Hematopoietic multipotent progenitor cell treated with erythropoietin and hydrocortisone succinate and interleukin-3 and kit ligand, for 8 days (in vitro differentiated cells): Measurements from ENCODE around the gene RFFL.
"Not testable (repeated sequence)": the region's sequence is repeated elsewhere in the genome, so short reads cannot be mapped to it uniquely, and the experiment has no call there.

Experiments
- DNase-seq: peaks from one replicate; pipeline ENCODE4 v3.0.0-alpha.2; 2015

The RFFL gene

DNA sequence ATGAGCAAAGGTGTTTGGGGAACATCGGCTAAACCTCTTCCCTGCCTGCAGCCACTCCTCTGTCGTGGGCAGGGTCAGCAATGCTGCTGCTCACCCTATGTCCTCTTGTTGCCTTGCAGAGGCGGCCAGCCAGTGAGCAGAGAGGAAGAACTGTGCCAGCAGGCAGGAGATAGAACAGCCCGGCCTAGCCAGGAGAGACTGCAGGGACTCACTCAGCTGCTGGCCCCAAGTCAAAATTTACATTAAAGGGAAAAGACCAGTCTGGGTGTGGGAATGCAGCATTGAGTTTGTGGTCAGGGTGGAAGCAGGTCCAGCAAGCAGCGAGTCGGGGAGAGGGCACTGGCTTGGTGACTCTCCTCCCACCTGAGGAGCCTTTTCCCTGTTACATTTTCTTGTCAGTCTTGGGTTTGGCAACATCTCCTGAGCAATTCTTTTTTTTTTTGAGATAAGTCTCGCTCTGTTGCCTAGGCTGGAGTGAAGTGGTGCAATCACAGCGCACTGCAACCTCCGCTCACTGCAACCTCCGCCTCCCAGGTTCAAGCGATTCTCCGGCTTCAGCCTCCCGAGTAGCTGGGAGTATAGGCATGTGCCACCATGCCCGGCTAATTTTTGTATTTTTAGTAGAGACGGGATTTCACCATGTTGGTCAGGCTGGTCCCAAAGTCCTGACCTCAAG lies 60.5 kb downstream of the RFFL start:
- DNase-seq = no peak

DNA sequence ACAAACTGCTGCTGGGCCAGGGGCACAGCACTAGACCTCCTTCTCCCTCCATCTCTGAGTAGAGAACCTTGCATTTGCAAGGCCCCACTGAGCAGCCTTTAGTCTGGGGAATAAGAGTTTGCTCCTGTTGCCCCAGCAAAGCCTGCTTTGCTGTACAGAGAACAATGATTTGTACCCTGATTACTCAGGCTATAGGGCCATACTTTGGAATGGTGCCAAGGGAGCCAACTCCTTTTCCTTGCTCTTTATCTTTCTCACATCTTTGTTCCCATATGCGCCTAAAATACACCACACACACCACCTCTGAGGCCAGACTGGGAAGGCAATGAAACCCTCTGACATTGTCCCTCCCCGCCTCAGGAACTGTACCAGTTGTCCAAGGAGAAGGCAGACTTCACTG lies 62.0 kb downstream of the RFFL start:
- no peak for DNase-seq

DNA sequence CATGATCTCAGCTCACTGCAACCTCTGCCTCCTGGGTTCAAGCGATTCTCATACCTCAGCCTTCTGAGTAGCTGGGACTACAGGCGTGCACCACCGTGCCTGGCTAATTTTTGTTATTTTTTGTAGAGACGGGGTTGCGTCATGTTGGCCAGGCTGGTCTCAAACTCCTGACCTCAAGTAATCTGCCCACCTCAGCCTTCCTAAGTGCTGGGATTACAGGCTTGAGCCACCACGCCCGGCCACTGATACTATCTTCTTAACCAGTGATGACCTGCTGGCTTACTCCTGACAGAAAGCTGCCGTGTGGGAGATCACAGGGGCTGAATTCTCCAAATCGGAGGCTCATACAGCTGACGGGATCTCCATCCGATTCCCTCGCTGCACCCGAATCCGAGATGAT lies 62.5 kb downstream of the RFFL start:
- DNase-seq = not testable (repeated sequence)

DNA sequence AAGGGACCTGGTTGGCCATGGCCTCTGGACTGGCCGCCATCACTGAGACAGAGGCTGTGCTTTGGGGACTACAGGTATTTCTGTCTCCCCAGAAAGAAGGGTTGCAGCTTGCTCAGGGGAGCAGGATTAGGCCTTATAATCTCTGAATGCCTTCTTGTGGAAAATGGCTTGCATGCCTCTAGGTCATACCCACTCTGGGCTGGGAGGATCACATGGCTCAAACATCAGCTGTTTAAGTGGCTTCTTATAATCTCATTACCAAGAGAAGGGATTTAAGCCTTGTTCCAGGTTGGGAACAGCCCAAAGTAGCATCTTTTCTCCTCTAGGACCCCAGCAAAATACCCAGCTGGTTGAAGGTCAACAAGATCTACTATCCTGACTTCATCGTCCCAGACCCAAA lies 64.1 kb downstream of the RFFL start:
- no peak for DNase-seq

DNA sequence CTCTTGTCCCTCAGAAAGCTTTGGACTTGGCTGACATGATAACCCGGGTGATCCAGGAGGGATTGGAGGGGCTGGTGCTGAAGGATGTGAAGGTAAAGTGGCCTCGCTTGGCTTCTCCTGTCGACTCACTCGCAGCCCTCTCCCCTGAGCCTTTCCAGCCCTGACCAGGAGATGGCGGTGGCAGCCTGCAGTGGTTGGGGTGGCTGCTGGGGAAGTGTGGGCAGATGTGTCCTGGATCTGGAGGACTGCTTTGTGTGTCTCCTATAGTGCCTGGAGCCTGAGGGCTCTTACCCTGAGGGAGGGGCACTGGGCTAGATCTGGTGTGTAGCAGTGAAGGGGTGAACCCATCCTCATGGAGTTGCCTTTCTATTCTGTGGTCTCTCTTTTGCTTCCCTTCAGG lies 65.3 kb downstream of the RFFL start:
- peak; percentile 76 for DNase-seq

DNA sequence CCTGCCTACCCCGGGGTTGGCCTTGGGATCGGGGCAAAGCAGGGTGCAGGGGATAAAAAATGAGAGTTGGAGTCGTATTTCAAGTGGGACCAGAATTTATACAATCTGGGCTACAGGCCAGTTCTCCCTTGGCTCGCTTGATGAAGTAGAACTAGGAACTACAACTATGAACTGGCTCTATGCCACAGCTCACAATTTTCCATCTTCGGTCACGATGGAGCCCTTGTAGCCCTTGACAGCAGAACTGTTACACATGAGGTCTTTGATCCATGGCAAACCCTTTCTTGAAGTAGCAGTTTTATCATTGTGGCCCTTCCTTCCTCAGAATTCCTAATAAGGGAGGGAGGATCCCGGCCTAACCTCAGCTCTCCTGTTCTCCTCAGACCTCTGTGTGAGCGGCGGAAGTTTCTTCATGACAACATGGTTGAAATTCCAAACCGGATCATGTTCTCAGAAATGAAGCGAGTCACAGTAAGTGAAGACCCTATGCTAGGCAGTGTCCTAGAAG lies 66.1 kb downstream of the RFFL start:
- no peak for DNase-seq

DNA sequence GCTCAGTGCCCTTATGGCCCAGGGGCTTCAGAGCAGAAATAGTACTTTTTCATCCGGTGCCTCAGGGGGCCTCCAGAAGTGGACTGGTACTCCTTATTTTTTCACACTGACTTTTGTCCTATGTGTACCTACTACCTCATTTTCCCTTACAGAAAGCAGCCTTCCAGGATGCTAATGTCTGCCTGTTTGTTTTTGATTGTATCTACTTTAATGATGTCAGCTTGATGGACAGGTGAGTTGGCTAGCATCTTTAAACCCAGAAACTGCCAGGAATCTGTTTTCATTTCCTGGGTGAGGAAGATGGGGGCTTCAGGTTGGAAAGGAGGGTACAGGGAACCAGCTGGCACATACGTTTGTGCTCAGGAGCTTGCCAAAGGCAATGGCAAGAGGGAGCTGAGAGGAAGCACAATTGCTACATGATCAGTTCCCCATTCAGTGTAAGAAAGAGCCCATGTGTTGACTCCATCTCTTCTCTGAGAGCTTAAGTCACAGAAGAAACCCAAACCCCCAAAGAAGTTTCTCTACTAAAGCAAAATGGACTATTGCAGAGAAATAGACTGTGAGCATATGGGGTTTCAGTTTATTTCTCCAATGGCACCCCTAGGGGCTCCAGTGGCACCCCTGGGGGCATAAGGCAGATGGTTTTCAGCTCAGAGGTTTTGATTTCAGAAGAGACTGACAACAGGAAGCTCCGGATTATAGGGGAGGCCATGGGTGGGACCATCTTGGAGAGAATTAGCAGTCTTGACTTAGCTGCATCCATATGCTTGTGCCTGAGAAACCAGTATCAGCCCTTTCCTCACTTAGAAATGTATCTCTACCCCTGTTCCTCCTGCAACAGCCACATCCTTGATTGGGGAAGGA lies 66.9 kb downstream of the RFFL start:
- DNase-seq = no peak

DNA sequence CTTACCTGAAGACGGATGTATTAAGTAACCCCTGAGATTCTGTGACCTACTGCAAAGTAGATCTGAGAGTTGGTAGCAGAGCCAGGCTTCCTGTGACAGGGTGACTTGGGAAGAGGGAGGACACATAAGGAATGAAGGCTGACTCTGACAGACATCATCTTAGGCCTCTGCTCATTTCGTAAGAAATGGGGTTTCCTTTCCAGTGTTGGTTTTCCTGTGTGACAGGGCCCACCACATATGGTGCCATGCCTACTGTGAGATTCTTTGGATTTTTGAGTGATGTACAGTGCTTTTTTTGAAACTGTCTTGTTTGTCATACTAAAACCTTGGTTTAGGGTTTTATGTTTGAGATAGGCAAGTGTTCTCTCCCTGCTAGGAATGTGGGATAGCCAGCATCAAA lies 70.5 kb downstream of the RFFL start:
- no peak for DNase-seq

DNA sequence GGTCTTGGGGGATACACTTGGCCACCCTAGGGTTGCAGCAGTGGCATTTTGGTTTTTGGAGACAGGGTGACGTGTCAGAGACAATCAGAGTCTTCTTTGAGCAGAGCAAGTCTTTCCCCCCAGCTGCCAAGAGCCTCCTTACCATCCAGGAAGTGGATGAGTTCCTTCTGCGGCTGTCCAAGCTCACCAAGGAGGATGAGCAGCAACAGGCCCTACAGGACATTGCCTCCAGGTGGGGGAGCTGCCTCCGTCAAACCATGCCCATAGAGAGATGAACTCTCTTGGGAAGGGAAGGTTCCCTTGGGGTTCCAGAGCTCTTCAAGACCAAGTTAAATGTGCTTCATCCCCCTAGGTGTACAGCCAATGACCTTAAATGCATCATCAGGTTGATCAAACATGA lies 71.9 kb downstream of the RFFL start:
- no peak for DNase-seq

DNA sequence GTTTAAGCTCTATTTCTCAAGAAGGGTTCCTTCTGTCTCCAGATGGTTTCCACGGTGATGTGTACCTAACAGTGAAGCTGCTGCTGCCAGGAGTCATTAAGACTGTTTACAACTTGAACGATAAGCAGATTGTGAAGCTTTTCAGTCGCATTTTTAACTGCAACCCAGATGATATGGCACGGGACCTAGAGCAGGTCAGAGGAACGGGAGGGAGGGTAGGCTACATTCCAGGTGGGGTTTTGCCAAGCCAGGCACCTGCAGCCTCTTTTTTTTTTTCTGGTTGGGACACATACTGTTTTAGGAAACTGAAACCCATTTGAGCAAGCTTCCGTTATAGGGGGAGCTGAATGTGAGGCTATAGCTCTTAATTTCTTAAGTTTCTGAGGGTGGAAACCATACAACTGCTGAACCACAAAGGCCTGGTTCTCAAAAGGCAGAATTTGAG lies 72.6 kb downstream of the RFFL start:
- DNase-seq = no peak

DNA sequence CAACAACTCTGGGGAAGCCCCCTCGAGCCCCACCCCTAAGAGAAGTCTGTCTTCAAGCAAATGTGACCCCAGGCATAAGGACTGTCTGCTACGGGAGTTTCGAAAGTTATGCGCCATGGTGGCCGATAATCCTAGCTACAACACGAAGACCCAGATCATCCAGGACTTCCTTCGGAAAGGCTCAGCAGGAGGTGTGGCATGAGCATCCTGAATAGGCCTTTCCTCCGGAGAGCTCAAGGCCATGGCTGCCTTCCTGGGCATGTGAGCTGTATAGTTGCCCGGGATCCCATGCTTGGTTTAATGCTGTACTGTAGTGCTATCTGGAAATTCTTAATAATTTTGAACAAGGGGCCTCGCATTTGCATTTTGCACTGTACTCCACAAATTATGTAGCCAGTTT lies 74.0 kb downstream of the RFFL start:
- DNase-seq = no peak

DNA sequence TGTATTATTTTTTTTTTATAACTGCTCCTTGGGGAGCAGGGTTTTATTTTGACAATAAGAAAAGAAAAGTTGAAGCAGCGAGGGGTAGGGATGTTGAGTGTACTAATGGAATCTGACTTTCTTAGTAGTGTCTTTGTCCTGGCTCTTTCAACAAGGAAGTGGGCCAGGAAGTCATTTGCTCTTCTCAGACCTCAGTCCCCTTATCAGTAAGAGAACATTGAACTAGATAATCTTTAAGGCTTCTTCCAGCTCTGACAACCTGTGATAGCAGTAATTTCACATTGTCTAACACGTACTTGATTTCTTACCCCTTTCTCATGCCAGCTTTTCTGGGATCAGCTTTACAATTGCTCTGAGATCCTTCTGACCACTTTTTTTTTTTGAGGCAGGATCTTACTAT lies 74.9 kb downstream of the RFFL start:
- DNase-seq = peak; percentile 72

DNA sequence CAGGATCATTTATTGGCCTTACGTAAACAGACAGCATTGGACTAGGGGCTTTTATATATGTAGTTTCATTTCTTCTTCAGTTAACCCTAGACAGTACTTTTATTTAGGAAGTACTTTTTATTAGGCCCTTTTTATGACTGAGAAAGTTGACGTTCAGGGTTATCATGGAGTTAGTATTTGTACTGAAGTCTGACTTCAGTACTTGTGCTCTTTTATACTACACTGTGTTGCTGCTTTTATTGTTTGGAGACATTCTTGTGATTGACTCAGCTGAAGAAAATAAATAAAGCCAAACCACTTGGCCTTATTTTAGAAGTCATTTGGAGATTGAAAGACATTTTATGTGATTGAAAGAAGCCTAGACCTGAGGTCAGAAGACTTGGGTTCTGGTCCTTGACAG lies 76.3 kb downstream of the RFFL start:
- DNase-seq = no peak

DNA sequence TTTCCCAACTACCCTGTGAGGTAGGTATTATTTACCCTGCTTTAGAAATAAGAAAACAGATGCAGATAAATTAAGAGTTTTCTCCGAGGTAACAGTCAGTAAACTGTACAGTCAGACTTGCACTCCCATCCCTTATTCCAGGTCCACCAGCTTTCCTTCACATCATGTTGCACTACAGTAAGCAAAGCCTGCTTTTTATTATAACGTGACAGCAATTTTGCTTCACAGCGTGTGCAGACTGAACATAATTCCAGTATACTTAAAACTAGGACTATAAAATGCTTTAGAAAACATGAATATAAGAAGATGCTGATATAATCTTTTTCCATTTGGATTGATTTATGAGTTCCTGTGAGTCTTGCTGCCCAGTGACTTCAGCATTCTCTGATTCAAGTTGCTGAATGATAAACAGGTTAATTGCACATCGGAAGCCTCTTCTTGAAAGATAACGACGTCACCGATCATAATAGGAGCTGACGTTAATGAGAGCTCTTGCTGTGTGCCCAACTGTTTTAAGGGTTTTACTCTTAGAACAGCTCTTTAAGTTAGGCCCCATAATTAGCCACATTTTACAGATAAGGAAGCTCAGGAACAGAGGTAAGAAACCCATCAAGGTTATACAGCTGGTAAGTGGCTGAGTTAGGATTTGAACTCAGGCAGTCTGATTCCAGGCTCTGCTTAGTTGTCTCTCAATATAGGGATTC lies 81.8 kb downstream of the RFFL start:
- DNase-seq = peak; percentile 80

DNA sequence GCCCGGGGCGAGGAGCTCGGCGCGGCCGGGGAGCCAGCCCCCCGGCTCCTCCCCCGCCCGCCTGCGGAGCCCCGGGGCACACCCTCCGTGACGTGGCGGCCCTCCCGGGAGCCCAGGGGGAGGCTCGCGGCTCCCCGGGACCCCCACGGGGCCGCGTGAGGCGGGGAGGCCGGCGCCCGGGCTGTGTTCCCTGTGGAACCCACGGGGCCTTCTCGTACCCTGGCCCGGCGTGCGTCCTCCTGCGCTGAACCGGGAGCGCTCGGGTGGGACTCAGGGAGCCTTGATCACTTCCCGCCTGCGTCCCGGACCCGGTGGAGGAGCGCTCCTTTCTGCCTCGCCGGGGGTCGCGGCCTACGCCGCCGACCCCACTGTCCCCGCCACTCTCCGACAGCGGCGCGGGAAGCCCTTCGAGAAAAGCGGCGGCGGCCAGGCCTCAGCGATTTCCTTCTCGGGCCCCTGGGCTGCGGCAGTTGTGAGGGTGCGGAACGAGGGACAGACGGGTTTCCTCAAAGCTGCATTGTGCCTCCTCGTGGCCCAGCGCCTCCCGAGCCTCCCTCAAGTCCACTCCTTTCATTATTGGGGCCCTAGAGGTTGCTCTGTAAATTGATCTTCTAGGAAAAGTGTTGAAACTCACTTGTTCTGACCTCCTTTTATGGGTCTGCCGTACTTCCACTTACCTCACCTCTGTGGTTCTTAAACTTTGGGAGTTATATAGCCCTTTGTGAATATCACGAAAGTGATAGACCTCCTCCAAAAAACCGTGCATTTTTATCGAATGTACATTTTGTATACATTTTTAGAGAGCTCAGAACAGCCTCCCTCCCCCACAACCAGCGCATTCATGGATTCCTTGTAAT lies 82.6 kb downstream of the RFFL start:
- peak; percentile 84 for DNase-seq

DNA sequence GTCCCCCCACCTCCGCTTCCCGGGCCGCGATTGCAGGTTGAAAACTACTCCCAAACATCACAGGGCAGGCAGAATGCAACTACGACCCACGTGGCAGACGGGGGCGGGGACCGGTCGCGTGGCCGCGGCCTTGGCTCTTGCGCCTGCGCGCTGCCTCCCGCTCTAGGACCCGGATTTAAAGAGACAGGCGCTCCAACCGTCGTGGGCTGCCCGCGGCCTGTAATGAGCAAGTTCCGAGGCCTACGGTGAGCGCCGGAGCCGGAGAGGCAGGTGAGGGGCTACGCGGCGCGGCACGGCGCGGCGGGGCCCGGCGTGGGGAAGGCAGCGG lies 83.2 kb downstream of the RFFL start, which contains the start of gene LIG3:
Gene LIG3, plus strand, starts transcription at position 160 of the 328 bp plus-strand sequence. CDS start 2,494 bp downstream, outside the sequence.
- peak; percentile 93 for DNase-seq

DNA sequence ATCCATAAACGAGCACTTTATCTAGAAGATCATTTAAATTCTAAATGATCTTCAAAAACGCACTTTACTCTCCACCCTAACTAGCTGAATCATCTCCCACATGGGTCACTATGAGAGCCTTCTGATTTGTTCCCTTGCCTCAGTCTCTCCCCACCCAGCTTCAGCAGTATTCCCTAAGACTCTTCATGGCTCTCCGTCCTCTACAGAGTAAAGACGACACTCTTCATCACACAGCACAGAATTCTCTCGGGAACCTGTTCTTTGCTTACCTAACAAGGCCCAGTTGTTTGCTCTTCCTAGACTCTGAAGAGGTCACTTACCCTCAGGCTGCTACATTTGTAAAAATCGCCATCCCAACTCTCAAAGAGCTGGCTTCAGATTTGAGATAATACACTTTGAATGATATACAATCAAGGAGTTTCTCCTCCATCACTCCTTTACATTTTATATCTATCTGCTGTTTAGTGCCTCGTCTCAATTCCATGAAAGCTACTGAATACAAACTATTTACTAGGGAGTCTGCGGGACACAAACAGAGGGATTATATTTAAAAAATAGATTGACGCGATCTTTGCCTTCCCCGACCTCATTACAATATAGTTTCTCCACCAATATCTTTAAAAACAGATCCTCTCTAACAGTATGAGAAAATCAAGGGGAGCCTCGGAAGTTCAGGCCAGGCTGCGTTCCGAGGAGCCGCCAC lies 83.7 kb downstream of the RFFL start:
- peak; percentile 28 for DNase-seq

DNA sequence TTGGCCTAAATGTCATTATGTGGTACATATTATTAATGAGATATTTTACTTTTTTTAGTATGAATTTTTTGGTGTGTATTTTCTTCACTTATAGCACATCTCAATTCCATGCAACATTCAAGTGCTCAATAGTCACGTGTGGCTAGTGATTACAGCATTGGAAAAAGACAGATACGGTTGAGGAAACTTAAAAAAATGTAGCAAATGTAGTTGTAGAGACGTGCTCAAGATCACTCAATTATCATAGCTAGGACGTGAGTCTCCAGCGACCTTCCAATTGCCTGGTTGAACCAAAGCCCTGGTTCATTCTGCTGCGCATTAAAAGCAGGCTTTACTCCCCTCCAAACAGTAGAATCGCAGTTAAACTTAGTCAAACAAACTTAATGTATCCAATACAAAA lies 84.4 kb downstream of the RFFL start:
- DNase-seq = no peak

DNA sequence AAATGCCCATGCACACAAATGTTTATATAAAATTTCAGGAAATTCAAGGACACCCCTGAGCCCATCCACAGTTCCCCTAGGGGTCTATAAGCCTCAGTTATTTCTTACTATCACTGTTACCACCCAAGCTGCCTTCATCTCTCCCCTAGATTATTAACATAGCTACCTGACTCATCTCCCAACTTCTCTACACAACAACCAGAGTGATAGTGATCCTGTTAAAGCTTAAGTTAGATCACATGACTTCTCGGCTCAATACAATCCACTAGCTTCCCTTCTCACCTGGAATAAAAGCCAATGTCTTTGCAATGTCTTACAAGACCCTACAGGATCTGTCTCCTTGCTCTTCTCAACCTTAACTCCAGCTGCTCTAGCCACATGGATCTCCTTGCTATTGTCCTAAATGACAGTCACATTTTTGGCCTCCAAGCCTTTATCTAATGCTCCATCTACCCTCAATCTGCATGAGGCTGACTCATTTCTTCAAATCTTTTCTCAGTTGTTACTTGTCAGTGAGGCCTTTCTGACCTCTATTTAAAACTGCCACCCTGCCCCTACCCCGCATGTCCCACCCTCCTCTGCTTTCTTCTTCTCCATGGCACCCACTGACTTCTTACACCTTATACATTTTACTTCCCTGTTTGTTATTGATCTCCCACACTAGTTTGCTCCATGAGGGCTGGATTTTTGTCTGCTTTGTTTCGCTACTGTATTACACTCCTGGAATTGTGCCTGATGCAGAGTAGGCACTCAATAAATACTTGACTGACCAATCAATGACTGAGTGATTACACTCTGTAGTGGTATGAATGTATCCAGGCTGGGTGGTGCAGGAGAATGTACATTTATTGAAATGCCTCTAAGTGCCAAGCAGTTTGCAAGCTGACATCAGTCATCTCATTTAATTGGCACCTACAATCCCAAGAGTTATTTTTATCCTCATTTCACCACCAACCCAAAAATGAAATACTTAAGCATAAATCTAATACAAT lies 88.4 kb downstream of the RFFL start:
- DNase-seq = no peak

DNA sequence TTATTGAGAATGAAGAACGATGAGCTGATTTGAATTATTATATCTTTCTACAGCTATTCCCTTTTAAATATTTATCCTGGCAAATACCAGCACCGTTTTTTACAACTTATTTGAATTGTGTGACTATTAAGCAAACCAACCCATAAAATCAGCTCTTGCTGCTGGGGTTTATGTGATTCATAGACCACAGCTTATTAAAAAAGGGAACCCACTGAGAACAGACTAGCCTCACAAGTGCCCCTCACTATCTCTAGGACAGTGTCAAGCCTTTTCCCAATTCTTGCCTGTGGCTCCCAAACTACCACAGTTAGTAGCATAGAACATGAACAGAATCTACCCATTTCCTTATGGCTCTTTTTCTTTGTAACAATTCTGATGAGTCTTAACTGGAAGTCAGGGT lies 89.3 kb downstream of the RFFL start:
- no peak for DNase-seq
